Nephron (organoid): ENCODE measurements around the gene ACAP3.
"Not testable (repeated sequence)": the region's sequence is repeated elsewhere in the genome, so short reads cannot be mapped to it uniquely, and the experiment has no call there.

ENCODE experiments used
- H3K27ac Mint-ChIP-seq, 3 experiments: 2 replicates each; pipeline ENCODE4 v1.8.0; 2020; ENCODE audit warnings: mixed read lengths in 3 of 3, mild to moderate bottlenecking in 2 of 3, moderate library complexity in 1 of 3
- H3K27me3 Mint-ChIP-seq: 2 replicates; pipeline ENCODE4 v1.8.0; 2021; ENCODE audit warnings: low read depth, mild to moderate bottlenecking, moderate library complexity, mixed read lengths
- H3K36me3 Mint-ChIP-seq: 2 replicates; pipeline ENCODE4 v1.8.0; 2020; ENCODE audit warnings: low read depth, mixed read lengths
- H3K4me1 Mint-ChIP-seq: 2 replicates; pipeline ENCODE4 v1.8.0; 2020; ENCODE audit warnings: mixed read lengths
- H3K4me3 Mint-ChIP-seq, 3 experiments: 2 replicates each; pipeline ENCODE4 v1.8.0; 2020; ENCODE audit warnings: mild to moderate bottlenecking in 3 of 3, mixed read lengths in 3 of 3, moderate library complexity in 2 of 3
- H3K9me3 Mint-ChIP-seq: 2 replicates; pipeline ENCODE4 v1.8.0; 2020; ENCODE audit warnings: mixed read lengths
- TF ChIP-seq, protein P1 (sequence below), 3 experiments: fragments of 200-600 bp; sonication (generic); IDR thresholded peaks; one replicate each; pipeline ENCODE4 v1.5.0; 2021; ENCODE audit warnings: antibody characterized with exemption in 3 of 3; ENCODE audit not compliant: unreplicated experiment in 3 of 3

ACAP3 gene

DNA sequence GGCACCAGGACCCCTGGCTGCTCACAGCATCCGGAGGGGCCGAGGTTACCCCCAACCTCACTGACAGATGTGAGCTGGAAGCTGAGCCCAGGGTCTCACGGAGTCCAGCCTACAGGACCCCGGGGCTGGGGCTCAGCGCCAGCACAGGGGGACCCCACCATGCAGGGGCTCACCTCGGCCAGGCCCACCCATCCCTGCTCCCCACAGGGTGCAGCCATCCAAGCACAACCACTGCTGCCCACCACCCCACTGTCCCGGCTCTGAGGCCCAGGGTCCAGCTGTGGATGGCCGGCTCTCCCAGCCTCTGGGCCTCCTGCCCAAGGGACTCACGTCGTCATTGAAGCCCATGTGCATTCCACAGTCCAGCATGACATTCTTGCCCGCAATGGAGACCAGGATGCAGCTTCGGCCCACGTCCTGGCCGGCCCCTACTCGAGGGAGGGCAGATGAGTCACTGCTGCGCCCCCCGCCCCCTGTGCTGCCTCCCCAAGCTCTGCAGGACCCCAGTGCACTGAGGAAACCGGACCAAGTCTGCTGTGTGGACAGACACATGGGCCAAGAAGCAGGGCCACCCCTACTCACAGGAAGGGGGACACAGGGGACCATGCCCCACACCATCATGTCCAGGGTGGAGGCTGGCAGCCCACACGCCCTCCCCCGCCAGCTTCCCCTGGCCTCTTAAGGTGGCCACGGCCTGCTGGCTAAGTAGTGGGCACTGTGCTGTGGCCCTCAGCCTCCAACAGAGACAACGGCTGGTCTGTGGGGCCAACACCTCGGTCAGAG is 13.1 kb upstream of the ACAP3 start:
- no peaks in the 10 kb centered on the region for H3K27me3 Mint-ChIP-seq
- H3K27ac Mint-ChIP-seq: no peak overlapping the region
- TF ChIP-seq, protein P1, sequence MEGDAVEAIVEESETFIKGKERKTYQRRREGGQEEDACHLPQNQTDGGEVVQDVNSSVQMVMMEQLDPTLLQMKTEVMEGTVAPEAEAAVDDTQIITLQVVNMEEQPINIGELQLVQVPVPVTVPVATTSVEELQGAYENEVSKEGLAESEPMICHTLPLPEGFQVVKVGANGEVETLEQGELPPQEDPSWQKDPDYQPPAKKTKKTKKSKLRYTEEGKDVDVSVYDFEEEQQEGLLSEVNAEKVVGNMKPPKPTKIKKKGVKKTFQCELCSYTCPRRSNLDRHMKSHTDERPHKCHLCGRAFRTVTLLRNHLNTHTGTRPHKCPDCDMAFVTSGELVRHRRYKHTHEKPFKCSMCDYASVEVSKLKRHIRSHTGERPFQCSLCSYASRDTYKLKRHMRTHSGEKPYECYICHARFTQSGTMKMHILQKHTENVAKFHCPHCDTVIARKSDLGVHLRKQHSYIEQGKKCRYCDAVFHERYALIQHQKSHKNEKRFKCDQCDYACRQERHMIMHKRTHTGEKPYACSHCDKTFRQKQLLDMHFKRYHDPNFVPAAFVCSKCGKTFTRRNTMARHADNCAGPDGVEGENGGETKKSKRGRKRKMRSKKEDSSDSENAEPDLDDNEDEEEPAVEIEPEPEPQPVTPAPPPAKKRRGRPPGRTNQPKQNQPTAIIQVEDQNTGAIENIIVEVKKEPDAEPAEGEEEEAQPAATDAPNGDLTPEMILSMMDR (IDR thresholded peaks at IDR 0.05; ENCODE audit: unreplicated experiment in 3 of 3): no peak
- no peaks in the 10 kb centered on the region for H3K9me3 Mint-ChIP-seq
- peak overlapping the region in 2 of 3 experiments; percentile 49 to 67 for H3K4me3 Mint-ChIP-seq
- peaks cover 32% of the 10 kb centered on the region for H3K4me1 Mint-ChIP-seq
- H3K36me3 Mint-ChIP-seq: peaks cover 15% of the 10 kb centered on the region

DNA sequence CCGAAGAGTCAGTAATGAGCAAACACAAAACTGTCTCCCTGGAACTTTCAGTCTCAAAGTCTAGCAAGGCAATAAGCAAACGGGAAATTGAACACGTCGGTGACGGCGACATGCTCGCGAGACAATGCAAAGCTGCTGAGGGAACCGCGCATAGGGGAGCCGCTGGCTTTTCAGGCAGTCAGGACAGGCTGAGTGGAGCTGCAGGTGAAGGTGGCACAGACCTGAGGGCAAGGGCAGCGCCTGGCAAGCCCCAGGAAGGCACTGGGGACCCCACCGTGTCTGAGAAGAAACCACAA is 11.9 kb upstream of the ACAP3 start:
- Mint-ChIP-seq H3K4me3 (peak overlapping the region in 2 of 3 experiments; percentile 26 to 48), H3K27me3 (no peaks in the 10 kb centered on the region), H3K36me3 (peaks cover 19% of the 10 kb centered on the region), H3K27ac (no peak overlapping the region), H3K4me1 (peaks cover 32% of the 10 kb centered on the region), H3K9me3 (no peaks in the 10 kb centered on the region)
- TF ChIP-seq, protein P1 (IDR thresholded peaks at IDR 0.05; ENCODE audit: unreplicated experiment in 3 of 3): no peak

DNA sequence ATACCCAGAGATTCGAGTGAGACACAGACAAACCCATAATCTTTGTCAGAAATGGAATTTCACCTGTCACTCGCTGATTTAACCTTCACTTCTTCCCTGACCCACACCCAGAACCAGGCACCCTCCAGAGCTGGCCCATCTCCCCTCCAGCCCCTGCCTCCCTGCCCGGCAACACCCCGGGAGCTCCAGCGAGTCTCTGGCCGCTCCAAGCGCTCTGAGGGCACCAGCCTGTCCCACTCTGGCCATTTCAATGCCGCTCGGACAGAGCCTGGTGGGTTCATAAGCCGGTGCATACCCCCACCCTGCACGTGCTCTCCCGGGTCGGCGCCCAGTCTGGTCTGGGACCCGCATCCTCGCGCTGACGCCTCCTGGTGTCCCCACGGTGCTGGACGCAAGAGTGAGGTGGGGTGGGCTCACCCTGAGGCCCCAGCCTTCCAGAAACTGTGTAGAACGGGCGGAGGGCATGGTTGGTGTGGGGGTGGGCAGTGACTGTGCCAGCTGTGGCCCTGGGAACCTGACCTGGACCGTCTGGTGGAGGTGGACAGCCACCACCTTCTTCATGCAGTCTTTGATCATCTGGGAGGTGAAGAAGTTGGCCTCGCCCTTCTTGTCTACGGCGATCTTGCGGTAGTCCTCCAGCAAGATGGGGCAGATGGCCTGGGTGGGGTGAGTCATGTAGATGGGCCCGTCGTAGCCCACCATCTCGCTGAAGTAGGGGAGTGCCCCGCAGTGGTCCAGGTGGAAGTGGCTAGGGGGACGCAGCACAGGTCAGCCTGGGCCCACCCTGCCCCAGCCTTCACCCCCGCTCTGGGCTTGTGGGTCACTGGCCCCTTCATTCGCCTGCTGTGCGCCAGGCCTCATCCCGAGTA is 11.3 kb upstream of the ACAP3 start:
- Mint-ChIP-seq H3K4me1 (peaks cover 32% of the 10 kb centered on the region), H3K36me3 (peaks cover 19% of the 10 kb centered on the region), H3K9me3 (no peaks in the 10 kb centered on the region), H3K4me3 (peak overlapping the region in 2 of 3 experiments; percentile 26 to 48), H3K27ac (peak overlapping the region in 1 of 3 experiments; percentile 48), H3K27me3 (no peaks in the 10 kb centered on the region)
- TF ChIP-seq, protein P1 (IDR thresholded peaks at IDR 0.05; ENCODE audit: unreplicated experiment in 3 of 3): no peak

DNA sequence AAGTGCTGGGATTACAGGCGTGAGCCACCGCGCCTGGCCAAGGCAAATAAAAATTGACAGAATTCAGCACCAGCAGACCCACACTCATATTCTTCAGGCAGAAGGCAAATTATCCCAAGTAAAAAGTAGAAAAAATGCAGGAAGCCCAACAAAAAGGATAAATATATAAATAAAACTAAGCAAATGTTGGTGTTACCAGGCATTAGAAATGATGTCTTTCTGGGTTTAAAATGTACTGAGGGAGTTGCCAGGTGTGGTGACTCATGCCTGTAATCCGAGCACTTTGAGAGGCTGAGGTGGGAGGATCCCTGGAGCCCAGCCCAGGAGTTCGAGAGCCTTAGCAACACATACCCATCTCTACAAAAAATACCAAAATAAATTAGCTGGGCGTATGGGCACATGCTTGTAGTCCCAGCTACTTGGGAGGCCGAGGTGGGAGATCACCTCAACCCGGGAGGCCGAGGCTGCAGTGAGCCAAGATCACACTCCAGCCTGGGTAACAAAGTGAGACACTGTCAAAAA is 10.5 kb upstream of the ACAP3 start:
- Mint-ChIP-seq H3K4me1 (peaks cover 26% of the 10 kb centered on the region), H3K27ac (peak overlapping the region in 1 of 3 experiments; percentile 48), H3K27me3 (no peaks in the 10 kb centered on the region), H3K9me3 (no peaks in the 10 kb centered on the region), H3K36me3 (peaks cover 22% of the 10 kb centered on the region), H3K4me3 (peak overlapping the region in 1 of 3 experiments; percentile 50)
- TF ChIP-seq, protein P1 (IDR thresholded peaks at IDR 0.05; ENCODE audit: unreplicated experiment in 3 of 3): no peak

DNA sequence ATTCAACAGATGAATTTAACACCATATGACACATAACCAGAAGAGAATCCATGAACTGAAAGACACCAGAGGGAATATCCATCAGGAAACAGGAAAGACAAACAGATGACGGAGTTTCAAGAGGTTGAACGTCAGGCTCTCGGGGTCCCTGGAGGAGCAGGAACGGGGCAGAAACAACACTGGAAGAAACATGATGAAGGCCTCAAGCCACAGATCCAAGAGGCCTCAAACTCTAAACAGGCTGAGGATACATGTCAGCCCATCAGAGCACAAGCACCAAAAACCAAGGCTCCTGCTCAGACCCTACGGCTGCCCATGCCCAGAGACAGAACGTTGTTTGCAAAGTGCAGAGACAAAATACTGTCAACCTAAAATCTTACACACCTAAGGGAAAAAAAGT is 9.7 kb upstream of the ACAP3 start:
- H3K4me3 Mint-ChIP-seq: peak overlapping the region in 1 of 3 experiments; percentile 12
- H3K9me3 Mint-ChIP-seq: no peaks in the 10 kb centered on the region
- peaks cover 22% of the 10 kb centered on the region for H3K36me3 Mint-ChIP-seq
- TF ChIP-seq, protein P1 (IDR thresholded peaks at IDR 0.05; ENCODE audit: unreplicated experiment in 3 of 3): no peak
- H3K27me3 Mint-ChIP-seq: no peaks in the 10 kb centered on the region
- no peak overlapping the region for H3K27ac Mint-ChIP-seq
- H3K4me1 Mint-ChIP-seq: peaks cover 20% of the 10 kb centered on the region

DNA sequence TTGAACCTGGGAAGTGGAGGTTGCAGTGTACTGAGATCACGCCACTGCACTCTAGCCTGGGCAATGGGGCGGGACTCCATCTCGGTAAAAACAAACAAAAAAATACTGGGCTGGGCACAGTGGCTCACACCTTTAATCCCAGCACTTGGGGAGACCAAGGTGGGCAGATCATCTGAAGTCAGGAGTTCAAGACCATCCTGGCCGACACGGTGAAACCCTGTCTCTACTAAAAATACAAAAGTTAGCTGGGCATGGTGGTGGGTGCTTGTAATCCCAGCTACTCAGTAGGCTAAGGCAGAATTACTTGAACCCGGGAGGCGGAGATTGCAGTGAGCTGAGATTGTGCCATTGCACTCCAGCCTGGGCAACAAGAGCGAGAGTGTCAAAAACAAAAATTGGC is 8.5 kb upstream of the ACAP3 start:
- Mint-ChIP-seq H3K4me1 (peaks cover 16% of the 10 kb centered on the region), H3K36me3 (peaks cover 22% of the 10 kb centered on the region), H3K27ac (peak overlapping the region in 1 of 3 experiments; percentile 74)
- H3K9me3 Mint-ChIP-seq, H3K27me3 Mint-ChIP-seq, H3K4me3 Mint-ChIP-seq: not testable (repeated sequence)
